ENCODE data around the gene NMT2.
A peak's percentile ranks its signal among the peaks of the same experiment; 100 is the strongest.

NMT2 gene

DNA sequence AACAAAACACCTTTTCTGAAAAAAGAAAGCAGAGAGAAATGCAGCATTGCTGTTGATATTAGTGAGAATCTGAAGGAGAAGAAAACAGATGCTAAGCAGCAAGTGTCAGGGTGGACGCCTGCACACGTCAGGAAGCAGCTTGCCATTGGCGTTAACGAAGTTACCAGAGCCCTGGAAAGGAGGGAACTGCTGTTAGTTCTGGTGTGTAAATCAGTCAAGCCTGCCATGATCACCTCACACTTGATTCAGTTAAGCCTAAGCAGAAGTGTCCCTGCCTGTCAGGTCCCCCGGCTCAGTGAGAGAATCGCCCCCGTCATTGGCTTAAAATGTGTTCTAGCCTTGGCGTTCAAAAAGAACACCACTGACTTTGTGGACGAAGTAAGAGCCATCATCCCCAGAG lies 65.0 kb downstream of the NMT2 start:
- Histone ChIP-seq H3K4me3 (ENCODE audit: low read depth, low read length) (no peak overlapping the region), H4K91ac (ENCODE audit: low read depth, low read length) (no peak overlapping the region), H3K9ac (ENCODE audit: low read length) (no peak overlapping the region), H3K4me1 (ENCODE audit: control insufficient read depth in 1 of 2, insufficient read depth in 2 of 2, low read length in 2 of 2) (no peaks in the 10 kb centered on the region), H2BK12ac (ENCODE audit: low read length) (no peak overlapping the region), H3K79me1 (ENCODE audit: low read length) (no peaks in the 10 kb centered on the region), H2AFZ (ENCODE audit: insufficient read depth, low read length, poor library complexity) (no peak overlapping the region), H3K18ac (ENCODE audit: low read length) (no peak overlapping the region), H3K4me2 (ENCODE audit: low read length) (no peak overlapping the region), H3K4ac (ENCODE audit: low read depth, low read length) (no peak overlapping the region), H3K27me3 (ENCODE audit: insufficient read depth, low read length) (no peaks in the 10 kb centered on the region), H3K79me2 (ENCODE audit: control insufficient read depth, insufficient read depth, low read length, poor library complexity) (peaks cover 10% of the 10 kb centered on the region), H4K12ac (ENCODE audit: low read depth, low read length) (no peak overlapping the region), H2BK120ac (ENCODE audit: insufficient read depth, low read length, poor library complexity) (no peak overlapping the region), H2AK5ac (ENCODE audit: low read length) (no peak overlapping the region), H3K14ac (ENCODE audit: low read length) (no peak overlapping the region), H3K27ac (ENCODE audit: low read depth, low read length) (no peak overlapping the region), H4K8ac (ENCODE audit: low read depth, low read length) (no peak overlapping the region), H3K23ac (ENCODE audit: low read length) (no peak overlapping the region), H2BK5ac (ENCODE audit: low read depth, low read length, poor library complexity) (no peak overlapping the region), H3K36me3 (ENCODE audit: control insufficient read depth in 1 of 2, insufficient read depth in 2 of 2, low read length in 2 of 2) (peaks cover 27 to 32% of the 10 kb centered on the region in 2 experiments), H3K9me3 (ENCODE audit: insufficient read depth, low read depth, low read length) (no peaks in the 10 kb centered on the region)
- no peak for DNase-seq
- WGBS (ENCODE audit: extremely low coverage, insufficient coverage, insufficient read length): no CpG with 5 or more reads among the region's 9 CpGs

- no peak overlapping the region for H3K18ac ChIP-seq (ENCODE audit: low read length)
- WGBS (ENCODE audit: extremely low coverage, insufficient coverage, insufficient read length): no CpG with 5 or more reads among the region's 4 CpGs
- H3K9me3 ChIP-seq (ENCODE audit: insufficient read depth, low read depth, low read length): no peaks in the 10 kb centered on the region
- H3K14ac ChIP-seq (ENCODE audit: low read length): no peak overlapping the region
- H3K79me2 ChIP-seq (ENCODE audit: control insufficient read depth, insufficient read depth, low read length, poor library complexity): peaks cover 19% of the 10 kb centered on the region
- no peak overlapping the region for H4K12ac ChIP-seq (ENCODE audit: low read depth, low read length)
- H3K36me3 ChIP-seq (ENCODE audit: control insufficient read depth in 1 of 2, insufficient read depth in 2 of 2, low read length in 2 of 2): peaks cover 23 to 31% of the 10 kb centered on the region in 2 experiments
- H2BK120ac ChIP-seq (ENCODE audit: insufficient read depth, low read length, poor library complexity): no peak overlapping the region
- H3K27ac ChIP-seq (ENCODE audit: low read depth, low read length): no peak overlapping the region
- no peak overlapping the region for H2BK12ac ChIP-seq (ENCODE audit: low read length)
- peaks cover 8% of the 10 kb centered on the region for H3K79me1 ChIP-seq (ENCODE audit: low read length)
- no peak overlapping the region for H3K23ac ChIP-seq (ENCODE audit: low read length)
- peak overlapping the region; percentile 61 for H3K4ac ChIP-seq (ENCODE audit: low read depth, low read length)
- H3K4me2 ChIP-seq (ENCODE audit: low read length): no peak overlapping the region
- H4K91ac ChIP-seq (ENCODE audit: low read depth, low read length): no peak overlapping the region
- H3K9ac ChIP-seq (ENCODE audit: low read length): no peak overlapping the region
- no peak overlapping the region for H4K8ac ChIP-seq (ENCODE audit: low read depth, low read length)
- no peak overlapping the region for H3K4me3 ChIP-seq (ENCODE audit: low read depth, low read length)
- no peaks in the 10 kb centered on the region for H3K27me3 ChIP-seq (ENCODE audit: insufficient read depth, low read length)
- no peak overlapping the region for H2AFZ ChIP-seq (ENCODE audit: insufficient read depth, low read length, poor library complexity)
- H3K4me1 ChIP-seq (ENCODE audit: control insufficient read depth in 1 of 2, insufficient read depth in 2 of 2, low read length in 2 of 2): peaks cover 2 to 6% of the 10 kb centered on the region in 2 experiments
- no peak overlapping the region for H2BK5ac ChIP-seq (ENCODE audit: low read depth, low read length, poor library complexity)
- DNase-seq: no peak
- H2AK5ac ChIP-seq (ENCODE audit: low read length): no peak overlapping the region
Observed at GRCh38 chr10:15099886-15100285, 68.6 kb downstream of the NMT2 start.

DNA sequence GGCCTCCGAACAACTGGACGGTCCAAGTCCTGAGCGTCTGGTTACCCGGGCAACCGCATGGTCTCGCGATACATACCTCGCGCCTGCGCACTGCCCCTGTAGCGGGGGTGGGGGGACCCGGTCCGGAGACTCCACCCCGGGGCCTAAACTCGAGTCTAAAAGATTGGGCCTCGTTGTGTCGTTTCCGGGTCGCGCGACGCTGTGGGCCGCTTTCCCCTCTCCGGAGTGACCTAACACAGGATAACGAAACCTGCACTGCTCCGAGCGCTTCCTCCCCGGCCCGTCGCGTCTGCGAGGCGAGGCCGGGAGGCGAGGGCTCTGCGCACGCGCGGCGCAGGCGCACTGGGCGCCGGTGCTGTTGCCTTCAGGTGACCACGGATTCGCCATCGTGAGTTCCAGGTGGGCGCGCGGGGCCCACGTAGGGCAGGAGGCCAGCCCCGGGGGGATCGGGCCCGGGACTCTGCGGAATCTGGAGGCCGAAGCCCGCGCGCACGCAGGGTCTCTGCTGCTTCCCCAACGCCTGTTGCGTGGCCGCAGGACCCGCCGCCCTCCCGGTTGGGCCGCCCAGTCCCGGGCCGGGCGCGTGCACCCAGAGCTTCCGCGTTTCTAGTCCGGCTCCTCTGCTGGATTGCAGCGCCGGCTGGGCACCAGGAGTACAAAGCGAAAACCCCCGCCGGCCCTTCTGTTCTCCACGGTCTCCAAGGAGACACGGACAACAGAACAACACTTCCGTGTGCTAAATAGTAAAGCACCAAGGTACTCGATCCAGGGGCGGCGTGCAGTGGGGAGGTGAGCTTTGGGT lies 71.3 kb downstream of the NMT2 start, which contains the start of gene RPP38:
Gene RPP38, plus strand, starts transcription at position 345 of the 802 bp plus-strand sequence. CDS start 5,960 bp downstream, outside the sequence.
- Histone ChIP-seq H4K91ac (ENCODE audit: low read depth, low read length) (peak within 1 kb of the TSS; percentile 96), H3K27me3 (ENCODE audit: insufficient read depth, low read length) (no peaks in the 10 kb centered on the region), H3K4me3 (ENCODE audit: low read depth, low read length) (peak within 1 kb of the TSS; percentile 89), H4K12ac (ENCODE audit: low read depth, low read length) (peak within 1 kb of the TSS; percentile 92), H3K23ac (ENCODE audit: low read length) (no peak within 1 kb of the TSS), H3K36me3 (ENCODE audit: control insufficient read depth in 1 of 2, insufficient read depth in 2 of 2, low read length in 2 of 2) (peaks cover 7 to 11% of the 10 kb centered on the region in 2 experiments), H2AFZ (ENCODE audit: insufficient read depth, low read length, poor library complexity) (peak within 1 kb of the TSS; percentile 76), H3K9ac (ENCODE audit: low read length) (peak within 1 kb of the TSS; percentile 91), H3K4ac (ENCODE audit: low read depth, low read length) (peak within 1 kb of the TSS; percentile 77), H4K8ac (ENCODE audit: low read depth, low read length) (peak within 1 kb of the TSS; percentile 95), H2AK5ac (ENCODE audit: low read length) (no peak within 1 kb of the TSS), H3K27ac (ENCODE audit: low read depth, low read length) (peak within 1 kb of the TSS; percentile 99), H3K4me1 (ENCODE audit: control insufficient read depth in 1 of 2, insufficient read depth in 2 of 2, low read length in 2 of 2) (peaks cover 2 to 6% of the 10 kb centered on the region in 2 experiments), H3K9me3 (ENCODE audit: insufficient read depth, low read depth, low read length) (no peaks in the 10 kb centered on the region), H3K79me2 (ENCODE audit: control insufficient read depth, insufficient read depth, low read length, poor library complexity) (peaks cover 19% of the 10 kb centered on the region), H2BK120ac (ENCODE audit: insufficient read depth, low read length, poor library complexity) (peak within 1 kb of the TSS; percentile 92), H2BK12ac (ENCODE audit: low read length) (no peak within 1 kb of the TSS), H2BK5ac (ENCODE audit: low read depth, low read length, poor library complexity) (peak within 1 kb of the TSS; percentile 95), H3K79me1 (ENCODE audit: low read length) (peaks cover 8% of the 10 kb centered on the region), H3K14ac (ENCODE audit: low read length) (peak within 1 kb of the TSS; percentile 87), H3K18ac (ENCODE audit: low read length) (peak within 1 kb of the TSS; percentile 85), H3K4me2 (ENCODE audit: low read length) (peak within 1 kb of the TSS; percentile 96)
- peak; percentile 96 to 98 for DNase-seq
- no CpG with 5 or more reads among the region's 84 CpGs for WGBS (ENCODE audit: extremely low coverage, insufficient coverage, insufficient read length)

GRCh38 chr10:15096661-15097010 lies 71.9 kb downstream of the NMT2 start:
- H3K4me3 ChIP-seq (ENCODE audit: low read depth, low read length): peak overlapping the region; percentile 75

More at GRCh38 chr10:15096661-15097010, 71.9 kb downstream of the NMT2 start:
- peak overlapping the region; percentile 61 for H2AFZ ChIP-seq (ENCODE audit: insufficient read depth, low read length, poor library complexity)
- no peak overlapping the region for H3K4ac ChIP-seq (ENCODE audit: low read depth, low read length)
- H3K18ac ChIP-seq (ENCODE audit: low read length): no peak overlapping the region
- H3K79me2 ChIP-seq (ENCODE audit: control insufficient read depth, insufficient read depth, low read length, poor library complexity): peaks cover 19% of the 10 kb centered on the region
- no peak overlapping the region for H3K27ac ChIP-seq (ENCODE audit: low read depth, low read length)
- H3K36me3 ChIP-seq (ENCODE audit: control insufficient read depth in 1 of 2, insufficient read depth in 2 of 2, low read length in 2 of 2): peaks cover 3 to 5% of the 10 kb centered on the region in 2 experiments
- H3K79me1 ChIP-seq (ENCODE audit: low read length): peaks cover 8% of the 10 kb centered on the region
- H3K9me3 ChIP-seq (ENCODE audit: insufficient read depth, low read depth, low read length): no peaks in the 10 kb centered on the region
- no peak overlapping the region for H2BK5ac ChIP-seq (ENCODE audit: low read depth, low read length, poor library complexity)
- H3K9ac ChIP-seq (ENCODE audit: low read length): peak overlapping the region; percentile 36
- peak overlapping the region; percentile 96 for H3K4me2 ChIP-seq (ENCODE audit: low read length)
- H4K91ac ChIP-seq (ENCODE audit: low read depth, low read length): no peak overlapping the region
- H3K4me1 ChIP-seq (ENCODE audit: control insufficient read depth in 1 of 2, insufficient read depth in 2 of 2, low read length in 2 of 2): peaks cover 2 to 6% of the 10 kb centered on the region in 2 experiments
- H3K14ac ChIP-seq (ENCODE audit: low read length): no peak overlapping the region
- no peak for DNase-seq
- no peak overlapping the region for H3K23ac ChIP-seq (ENCODE audit: low read length)
- no peak overlapping the region for H4K12ac ChIP-seq (ENCODE audit: low read depth, low read length)
- no peak overlapping the region for H2BK12ac ChIP-seq (ENCODE audit: low read length)
- no peaks in the 10 kb centered on the region for H3K27me3 ChIP-seq (ENCODE audit: insufficient read depth, low read length)
- H2BK120ac ChIP-seq (ENCODE audit: insufficient read depth, low read length, poor library complexity): no peak overlapping the region
- no peak overlapping the region for H2AK5ac ChIP-seq (ENCODE audit: low read length)
- H4K8ac ChIP-seq (ENCODE audit: low read depth, low read length): peak overlapping the region; percentile 59
- WGBS (ENCODE audit: extremely low coverage, insufficient coverage, insufficient read length): no CpG with 5 or more reads among the region's 11 CpGs

All from trophoblast cell (in vitro differentiated cells and primary cell).